Neural cell (in vitro differentiated cells): ENCODE results near the gene TRIM62. TPM values are rescaled to one million over a fixed set of nuclear protein-coding genes. Genes with fewer than 3 reads are reported as not detected.

ENCODE experiments used
- H2AFZ ChIP-seq: fragments of 200-600, 300-800 bp; sonication (generic), shearing (Covaris generic); 2 replicates; pipeline ENCODE4 v1.6.0; 2014; ENCODE audit warnings: low read depth, mild to moderate bottlenecking, antibody characterized with exemption, low read length, moderate library complexity
- H3F3A ChIP-seq: fragments of 200-600 bp; shearing (Covaris generic); 2 replicates; pipeline ENCODE4 v1.6.1; 2016; ENCODE audit warnings: mild to moderate bottlenecking, moderate library complexity, mixed read lengths, antibody characterized with exemption, low read length; ENCODE audit not compliant: insufficient read depth, poor library complexity, severe bottlenecking
- H3K27ac ChIP-seq: fragments of 200-600, 300-800 bp; sonication (generic), shearing (Covaris generic); 2 replicates; pipeline ENCODE4 v1.5.1; 2014; ENCODE audit warnings: mild to moderate bottlenecking, low read length, moderate library complexity
- H3K27me3 ChIP-seq: fragments of 300-800, 200-600 bp; sonication (generic), shearing (Covaris generic); 2 replicates; pipeline ENCODE4 v1.6.0; 2014; ENCODE audit warnings: mild to moderate bottlenecking, low read depth, low read length, moderate library complexity; ENCODE audit not compliant: insufficient read depth
- H3K36me3 ChIP-seq: fragments of 300-800, 200-600 bp; sonication (generic), shearing (Covaris generic); 2 replicates; pipeline ENCODE4 v1.5.1; 2014; ENCODE audit warnings: mild to moderate bottlenecking, antibody characterized with exemption, low read length, moderate library complexity; ENCODE audit not compliant: insufficient read depth
- H3K4me2 ChIP-seq: fragments of 300-800, 200-600 bp; sonication (generic), shearing (Covaris generic); 2 replicates; pipeline ENCODE4 v1.6.0; 2014; ENCODE audit warnings: mild to moderate bottlenecking, low read length
- H3K4me3 ChIP-seq: fragments of 300-800, 200-600 bp; sonication (generic), shearing (Covaris generic); 2 replicates; pipeline ENCODE4 v1.5.1; 2014; ENCODE audit warnings: mild to moderate bottlenecking, low read length, moderate library complexity
- H3K79me2 ChIP-seq: fragments of 200-600 bp; shearing (Covaris generic); replicated peaks from 2 replicates; pipeline ENCODE4 v1.6.0; 2014; ENCODE audit warnings: mild to moderate bottlenecking, low read length, moderate library complexity; ENCODE audit not compliant: insufficient read depth
- H3K9ac ChIP-seq: fragments of 300-800, 200-600 bp; sonication (generic), shearing (Covaris generic); 2 replicates; pipeline ENCODE4 v1.6.1; 2016; ENCODE audit warnings: mild to moderate bottlenecking, low read length, mixed read lengths
- H3K9me2 ChIP-seq: fragments of 200-600 bp; shearing (Covaris generic); 2 replicates; pipeline ENCODE4 v1.6.1; 2016; ENCODE audit warnings: mild to moderate bottlenecking, low read length, mixed read lengths; ENCODE audit not compliant: insufficient read depth
- H3K9me3 ChIP-seq: fragments of 200-600, 300-800 bp; sonication (generic), shearing (Covaris generic); 2 replicates; pipeline ENCODE4 v1.6.1; 2016; ENCODE audit warnings: mild to moderate bottlenecking, mixed run types, low read length, moderate library complexity, mixed read lengths
- H4K20me1 ChIP-seq: fragments of 200-600 bp; shearing (Covaris generic); 2 replicates; pipeline ENCODE4 v1.6.1; 2016; ENCODE audit warnings: mild to moderate bottlenecking, mixed run types; ENCODE audit not compliant: insufficient read depth
- CTCF ChIP-seq: fragments of 450-650 bp; IDR thresholded peaks from 2 replicates; pipeline ENCODE4 v1.5.1; 2014; ENCODE audit warnings: antibody characterized with exemption, mild to moderate bottlenecking, moderate library complexity; ENCODE audit not compliant: poor library complexity, severe bottlenecking
- EP300 ChIP-seq: fragments of 450-650 bp; conservative IDR thresholded peaks from 2 replicates; pipeline ENCODE4 v1.6.1; 2014; ENCODE audit warnings: antibody characterized with exemption, mild to moderate bottlenecking, moderate library complexity; ENCODE audit not compliant: poor library complexity, severe bottlenecking
- EZH2 ChIP-seq: fragments of 200-600, 300-800 bp; shearing (Covaris generic), sonication (generic); IDR thresholded peaks from 2 replicates; pipeline ENCODE4 v1.6.1; 2014; ENCODE audit warnings: antibody characterized with exemption, low read length, borderline replicate concordance, mild to moderate bottlenecking; ENCODE audit not compliant: insufficient read depth, poor library complexity, severe bottlenecking
- MXI1 ChIP-seq: fragments of 450-650 bp; conservative IDR thresholded peaks from 2 replicates; pipeline ENCODE4 v1.6.1; 2014; ENCODE audit warnings: antibody characterized with exemption, mild to moderate bottlenecking; ENCODE audit not compliant: poor library complexity, severe bottlenecking
- POLR2AphosphoS5 ChIP-seq: IDR thresholded peaks from 2 replicates; pipeline ENCODE4 v1.6.1; 2012
- RAD21 ChIP-seq: fragments of 450-650 bp; conservative IDR thresholded peaks from 2 replicates; pipeline ENCODE4 v1.6.1; 2014; ENCODE audit warnings: antibody characterized with exemption, mild to moderate bottlenecking, moderate library complexity
- REST ChIP-seq: IDR thresholded peaks from 2 replicates; pipeline ENCODE4 v1.6.1; 2012; ENCODE audit warnings: borderline replicate concordance
- SMC3 ChIP-seq: fragments of 450-650 bp; conservative IDR thresholded peaks from 2 replicates; pipeline ENCODE4 v1.6.1; 2014; ENCODE audit warnings: antibody characterized with exemption, mild to moderate bottlenecking, moderate library complexity; ENCODE audit not compliant: poor library complexity
- TAF1 ChIP-seq: IDR thresholded peaks from 2 replicates; pipeline ENCODE4 v1.6.1; 2012; ENCODE audit warnings: low read depth
- polyA plus RNA-seq: library from polyadenylated mRNA; depleted of rRNA; stranded (reverse); fragments of >200 nt; gene quantifications from 2 replicates; pipeline ENCODE4 v1.2.3, GENCODE V29; 2014

The TRIM62 gene
- polyA plus RNA-seq, 1 donor from 2014 or later, result 4.3 TPM

- Histone ChIP-seq H3K9me2 (no peaks in the 10 kb centered on the region), H3K4me2 (no peak overlapping the region), H4K20me1 (no peaks in the 10 kb centered on the region), H3K9me3 (no peaks in the 10 kb centered on the region), H3K36me3 (no peaks in the 10 kb centered on the region), H3F3A (no peaks in the 10 kb centered on the region), H3K79me2 (no peaks in the 10 kb centered on the region), H3K9ac (no peak overlapping the region), H3K27ac (no peak overlapping the region), H3K4me3 (no peak overlapping the region), H2AFZ (no peak overlapping the region), H3K27me3 (no peaks in the 10 kb centered on the region)
- no peak for TF ChIP-seq CTCF
- no peak for TF ChIP-seq POLR2AphosphoS5
- no peak for TF ChIP-seq SMC3
These were observed 39.3 kb downstream of the TRIM62 start for GRCh38 chr1:33142483-33143064.

GRCh38 chr1:33141781-33142180, 40.1 kb downstream of the TRIM62 start:
- H3K27ac ChIP-seq, result no peak overlapping the region
- no peaks in the 10 kb centered on the region for H3K27me3 ChIP-seq

More at GRCh38 chr1:33141781-33142180, 40.1 kb downstream of the TRIM62 start:
- no peaks in the 10 kb centered on the region for H3K79me2 ChIP-seq
- H3K9ac ChIP-seq, result no peak overlapping the region
- no peak overlapping the region for H3K4me2 ChIP-seq
- no peak overlapping the region for H2AFZ ChIP-seq
- TF ChIP-seq CTCF (no peak), SMC3 (no peak), TAF1 (no peak), REST (no peak), MXI1 (no peak), RAD21 (no peak), EP300 (no peak), EZH2 (no peak), POLR2AphosphoS5 (no peak)
- H3K9me3 ChIP-seq, result no peaks in the 10 kb centered on the region
- H3K9me2 ChIP-seq, result no peaks in the 10 kb centered on the region
- no peaks in the 10 kb centered on the region for H3F3A ChIP-seq
- H4K20me1 ChIP-seq, result no peaks in the 10 kb centered on the region
- H3K4me3 ChIP-seq, result no peak overlapping the region
- no peaks in the 10 kb centered on the region for H3K36me3 ChIP-seq
